Suprapubic skin (tissue), 4 donors: ENCODE data around the gene RPL31. TPM values are rescaled to one million over a fixed set of nuclear protein-coding genes. Genes with fewer than 3 reads are reported as not detected.

Experiments
- DNase-seq, 2 donors: peaks; one replicate each; pipeline ENCODE4 v3.0.0-alpha.2; 2019; ENCODE audit warnings: low spot score in 2 of 2
- H3K27ac ChIP-seq: fragments of 200-600 bp; sonication (generic); one replicate; pipeline ENCODE4 v1.5.1; 2019
- H3K27me3 ChIP-seq: fragments of 200-600 bp; sonication (generic); one replicate; pipeline ENCODE4 v1.5.1; 2019
- H3K36me3 ChIP-seq: fragments of 200-600 bp; sonication (generic); one replicate; pipeline ENCODE4 v1.5.1; 2019
- H3K4me1 ChIP-seq: fragments of 200-600 bp; sonication (generic); one replicate; pipeline ENCODE4 v1.5.1; 2019
- H3K4me3 ChIP-seq: fragments of 200-600 bp; sonication (generic); one replicate; pipeline ENCODE4 v1.5.1; 2019; ENCODE audit warnings: mild to moderate bottlenecking
- H3K9me3 ChIP-seq: fragments of 200-600 bp; sonication (generic); one replicate; pipeline ENCODE4 v1.5.1; 2019
- CTCF ChIP-seq, 2 donors: fragments of 200-600 bp in 1 of 2; fragments of 450-650 bp in 1 of 2; sonication (generic) in 1 of 2; IDR thresholded peaks; one replicate each; pipeline ENCODE4 v1.5.1; 2016 to 2019; ENCODE audit warnings: antibody characterized with exemption in 2 of 2, mild to moderate bottlenecking in 1 of 2, moderate library complexity in 1 of 2
- EP300 ChIP-seq: sonication (generic); formaldehyde crosslinking; IDR thresholded peaks from one replicate; pipeline ENCODE4 v1.6.1; 2017; ENCODE audit warnings: antibody characterized with exemption
- POLR2A ChIP-seq, 2 donors: fragments of 450-650 bp; IDR thresholded peaks; one replicate each; pipeline ENCODE4 v1.6.1; 2017; ENCODE audit warnings: antibody characterized with exemption in 2 of 2, mild to moderate bottlenecking in 2 of 2, moderate library complexity in 2 of 2
- POLR2AphosphoS5 ChIP-seq, 3 donors: sonication (generic); formaldehyde crosslinking; IDR thresholded peaks; one replicate each; pipeline ENCODE4 v1.6.1; 2017; ENCODE audit warnings: antibody characterized with exemption in 3 of 3
- WGBS: methylation state at CpG from one replicate; pipeline ENCODE4 v1.1.5; 2018; 5-methylcytosine and 5-hydroxymethylcytosine counted together
- total RNA-seq, 4 donors: library from RNA; depleted of rRNA; stranded (reverse); fragments of >200 nt; gene quantifications; one replicate each; pipeline ENCODE4 v1.1.0, GENCODE V29; 2016

RPL31 gene
- total RNA-seq, 4 donors from 2014 or later: 1,149 to 1,835 (median 1,682) TPM

GRCh38 chr2:100991404-100991773 lies 10.7 kb upstream of the RPL31 start:
- no peak for DNase-seq
- no peak overlapping the region for H3K4me3 ChIP-seq
- no peak overlapping the region for H3K27ac ChIP-seq
- no peaks in the 10 kb centered on the region for H3K9me3 ChIP-seq
- WGBS: 93% methylated on average over 5 of the region's 5 CpGs
- no peaks in the 10 kb centered on the region for H3K4me1 ChIP-seq
- no peaks in the 10 kb centered on the region for H3K27me3 ChIP-seq
- H3K36me3 ChIP-seq: peaks cover 54% of the 10 kb centered on the region
- no peak for TF ChIP-seq CTCF (IDR thresholded peaks at IDR 0.05)

DNA sequence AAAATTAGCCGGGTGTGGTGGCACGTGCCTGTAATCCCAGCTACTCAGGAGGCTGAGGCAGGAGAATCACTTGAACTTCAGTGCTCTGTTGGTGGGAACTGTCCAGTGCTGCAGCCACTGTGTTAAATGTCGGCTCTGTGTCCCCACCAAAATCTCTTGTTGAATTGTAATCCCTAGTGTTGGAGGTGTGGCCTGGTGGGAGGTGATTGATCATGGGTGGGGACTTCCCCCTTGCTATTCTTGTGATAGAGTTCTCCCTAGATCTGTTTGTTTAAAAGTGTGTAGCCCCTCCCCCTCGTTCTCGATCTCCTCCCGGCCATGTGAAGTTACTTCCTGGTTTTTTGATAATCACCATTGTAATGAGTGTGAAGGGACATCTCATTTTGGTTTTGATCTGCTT lies 9.8 kb upstream of the RPL31 start:
- H3K4me1 ChIP-seq: no peaks in the 10 kb centered on the region
- no peak for TF ChIP-seq CTCF (IDR thresholded peaks at IDR 0.05)
- TF ChIP-seq EP300: no peak
- no peak for TF ChIP-seq POLR2AphosphoS5 (IDR thresholded peaks at IDR 0.05)
- TF ChIP-seq POLR2A (IDR thresholded peaks at IDR 0.05): no peak
- H3K36me3 ChIP-seq: peaks cover 54% of the 10 kb centered on the region

GRCh38 chr2:100993294-100993693 lies 8.8 kb upstream of the RPL31 start:
- DNase-seq: no peak
- Histone ChIP-seq H3K9me3 (no peaks in the 10 kb centered on the region), H3K36me3 (peaks cover 46% of the 10 kb centered on the region), H3K4me3 (no peak overlapping the region), H3K27me3 (no peaks in the 10 kb centered on the region), H3K4me1 (no peaks in the 10 kb centered on the region), H3K27ac (no peak overlapping the region)
- no peak for TF ChIP-seq POLR2AphosphoS5 (IDR thresholded peaks at IDR 0.05)
- TF ChIP-seq CTCF (IDR thresholded peaks at IDR 0.05): no peak
- no peak for TF ChIP-seq POLR2A (IDR thresholded peaks at IDR 0.05)
- no peak for TF ChIP-seq EP300
- WGBS: 90% methylated on average over 17 of the region's 17 CpGs

More for the DNA sequence above, 9.8 kb upstream of the RPL31 start:
- no peak overlapping the region for H3K27ac ChIP-seq
- 91% methylated on average over 4 of the region's 6 CpGs for WGBS
- H3K27me3 ChIP-seq: no peaks in the 10 kb centered on the region
- no peak for DNase-seq
- no peak overlapping the region for H3K4me3 ChIP-seq
- no peaks in the 10 kb centered on the region for H3K9me3 ChIP-seq

GRCh38 chr2:100995309-100996075 lies 6.6 kb upstream of the RPL31 start:
- Histone ChIP-seq H3K27ac (no peak overlapping the region), H3K4me1 (no peaks in the 10 kb centered on the region), H3K27me3 (no peaks in the 10 kb centered on the region), H3K36me3 (peaks cover 34% of the 10 kb centered on the region), H3K9me3 (no peaks in the 10 kb centered on the region), H3K4me3 (no peak overlapping the region)
- TF ChIP-seq POLR2AphosphoS5 (IDR thresholded peaks at IDR 0.05) (no peak), POLR2A (IDR thresholded peaks at IDR 0.05) (no peak), CTCF (IDR thresholded peaks at IDR 0.05) (no peak), EP300 (no peak)
- DNase-seq: no peak
- 89% methylated on average over 28 of the region's 28 CpGs for WGBS

GRCh38 chr2:100997509-100998234 lies 4.4 kb upstream of the RPL31 start:
- H3K4me3 ChIP-seq: no peak overlapping the region
- WGBS: 97% methylated on average over 4 of the region's 5 CpGs
- DNase-seq: no peak
- no peak overlapping the region for H3K27ac ChIP-seq
- H3K36me3 ChIP-seq: peaks cover 28% of the 10 kb centered on the region
- no peaks in the 10 kb centered on the region for H3K9me3 ChIP-seq
- no peaks in the 10 kb centered on the region for H3K27me3 ChIP-seq
- peaks cover 5% of the 10 kb centered on the region for H3K4me1 ChIP-seq
- no peak for TF ChIP-seq POLR2AphosphoS5 (IDR thresholded peaks at IDR 0.05)
- no peak for TF ChIP-seq CTCF (IDR thresholded peaks at IDR 0.05)
- TF ChIP-seq EP300: no peak
- TF ChIP-seq POLR2A (IDR thresholded peaks at IDR 0.05): no peak
